Jurkat, Clone E6-1 (cell line): ENCODE results near the gene MGAT4C.

ENCODE experiments used
- DNase-seq: peaks from one replicate; pipeline ENCODE4 v3.0.0-alpha.2; 2011; ENCODE audit warnings: low read depth, low spot score
- H3K4me3 ChIP-seq: 2 replicates; pipeline ENCODE4 v1.5.1; 2011; ENCODE audit warnings: mild to moderate bottlenecking, low read length, control low read depth, moderate library complexity

Gene MGAT4C

DNA sequence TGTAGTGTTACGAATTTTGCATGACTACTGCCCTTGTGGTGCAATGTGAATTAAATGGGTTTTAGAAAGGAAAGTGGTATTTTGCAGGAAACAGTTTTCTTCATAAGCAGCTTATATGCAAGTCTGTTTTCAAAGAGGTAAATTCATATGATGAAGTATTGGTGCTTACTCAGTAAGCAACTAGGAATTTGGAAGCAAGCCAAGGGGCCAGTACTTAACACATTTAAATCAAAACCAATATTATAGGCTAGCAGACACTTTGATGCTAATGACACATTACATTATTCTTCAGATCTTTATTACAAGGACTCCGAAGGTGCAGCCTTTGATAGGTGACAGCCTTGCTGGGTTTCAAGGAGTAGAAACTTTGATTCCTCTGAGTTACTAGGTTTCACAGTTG lies 23.1 kb downstream of the MGAT4C start:
- no peak overlapping the region for H3K4me3 ChIP-seq
- DNase-seq = no peak

DNA sequence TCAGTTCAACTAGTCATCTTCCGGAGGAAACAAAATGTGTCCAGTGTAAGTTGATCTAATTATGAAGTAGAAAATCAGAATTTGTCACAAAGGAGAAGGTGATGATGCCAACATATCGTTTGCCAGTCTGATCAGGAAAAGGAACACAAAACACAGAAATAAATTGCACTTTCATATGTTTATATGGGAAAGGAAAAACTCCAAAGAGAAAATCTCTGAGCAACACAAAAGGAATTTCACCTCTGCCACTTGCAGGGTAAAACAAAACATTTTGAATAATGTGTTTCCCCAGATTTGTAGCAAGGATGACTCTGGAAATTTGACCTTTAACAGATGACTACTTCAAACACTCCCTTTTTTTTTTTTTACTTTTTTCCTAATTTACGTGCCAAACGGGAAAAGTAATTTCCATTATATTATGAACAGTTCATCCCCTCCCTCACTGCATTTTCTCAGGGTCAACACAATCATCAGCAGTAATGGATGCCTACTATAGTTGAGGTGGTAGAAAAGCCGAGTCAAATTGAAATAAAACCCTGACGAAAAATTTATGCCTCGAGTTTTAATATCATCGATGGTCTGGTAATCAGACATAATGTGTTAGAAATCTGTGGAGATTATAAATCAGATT lies 25.6 kb downstream of the MGAT4C start:
- H3K4me3 ChIP-seq = no peak overlapping the region

DNA sequence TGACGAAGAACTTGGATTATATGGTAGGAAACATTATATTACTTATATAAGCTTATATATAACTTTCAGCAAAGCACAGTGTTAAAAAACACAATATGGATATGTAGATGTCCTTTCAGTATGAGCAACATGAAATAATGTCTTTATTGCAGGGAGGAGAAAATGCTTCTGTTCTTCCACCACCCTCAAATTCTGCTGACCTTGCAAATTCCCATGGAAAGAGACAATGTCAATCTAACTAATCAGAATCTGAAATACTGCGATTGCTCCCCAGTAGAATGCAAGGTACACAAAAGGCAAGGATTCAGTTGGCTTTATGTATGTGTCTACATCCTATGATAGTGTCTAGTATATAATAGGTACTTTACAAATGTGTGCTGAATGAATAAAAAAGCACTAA lies 26.4 kb downstream of the MGAT4C start:
- no peak overlapping the region for H3K4me3 ChIP-seq
- DNase-seq = no peak

More for the DNA sequence above, 25.6 kb downstream of the MGAT4C start:
- no peak for DNase-seq

DNA sequence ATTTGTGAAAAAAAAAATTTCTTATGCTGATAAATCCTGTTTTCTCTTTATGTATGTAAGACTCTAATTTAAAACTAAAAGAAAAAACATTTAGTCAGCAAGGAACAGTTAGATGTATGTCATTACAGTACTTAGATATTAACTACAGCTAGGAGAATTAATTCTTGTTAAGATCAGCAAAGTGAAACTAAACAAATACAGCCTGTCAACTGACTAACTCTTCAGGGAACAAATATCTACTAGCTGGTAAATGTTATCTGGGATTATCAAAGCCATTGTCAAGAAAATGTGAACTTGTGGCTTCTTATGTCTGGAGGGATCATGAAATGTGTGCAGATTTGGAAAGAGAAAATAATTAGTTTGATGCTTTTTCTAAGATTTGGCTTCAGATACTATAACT lies 27.5 kb downstream of the MGAT4C start:
- no peak overlapping the region for H3K4me3 ChIP-seq
- DNase-seq = no peak

DNA sequence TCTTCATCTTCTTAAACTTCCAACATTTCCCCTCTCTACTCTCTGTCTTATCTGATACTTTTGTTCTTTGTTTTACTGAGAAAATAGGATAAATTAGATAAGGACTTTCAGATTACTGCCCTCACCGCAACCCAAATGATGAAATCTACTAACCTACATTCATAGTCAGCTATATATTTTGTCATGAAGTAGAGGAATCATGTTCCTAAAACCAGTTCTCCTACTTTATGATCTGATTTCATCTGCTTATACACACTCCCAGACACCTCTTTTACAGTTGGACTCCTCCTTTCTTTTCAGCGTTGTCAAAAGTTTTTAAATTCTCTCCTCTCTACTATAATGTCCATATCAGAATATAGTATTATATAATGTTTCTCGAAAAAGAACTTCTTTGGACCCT lies 29.7 kb downstream of the MGAT4C start:
- no peak overlapping the region for H3K4me3 ChIP-seq
- no peak for DNase-seq

DNA sequence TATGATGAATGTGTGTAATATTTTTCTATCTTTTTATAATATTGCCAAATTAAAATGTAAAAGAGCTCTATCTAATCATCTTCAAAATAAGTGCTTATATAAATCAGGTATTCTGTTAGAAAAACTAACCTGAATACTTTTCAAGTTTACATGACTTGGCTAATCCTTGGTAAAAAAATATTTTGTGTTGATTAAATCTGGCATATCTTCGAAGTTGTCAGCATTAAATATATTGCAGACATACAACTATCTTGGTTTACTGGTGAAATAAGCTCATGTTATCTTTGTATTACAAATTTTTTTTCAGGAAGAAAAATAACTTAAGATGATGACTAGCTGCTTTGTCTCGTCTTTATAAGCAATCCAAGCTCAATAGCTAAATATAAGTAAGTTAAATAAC lies 39.6 kb downstream of the MGAT4C start:
- no peak overlapping the region for H3K4me3 ChIP-seq
- DNase-seq = no peak

DNA sequence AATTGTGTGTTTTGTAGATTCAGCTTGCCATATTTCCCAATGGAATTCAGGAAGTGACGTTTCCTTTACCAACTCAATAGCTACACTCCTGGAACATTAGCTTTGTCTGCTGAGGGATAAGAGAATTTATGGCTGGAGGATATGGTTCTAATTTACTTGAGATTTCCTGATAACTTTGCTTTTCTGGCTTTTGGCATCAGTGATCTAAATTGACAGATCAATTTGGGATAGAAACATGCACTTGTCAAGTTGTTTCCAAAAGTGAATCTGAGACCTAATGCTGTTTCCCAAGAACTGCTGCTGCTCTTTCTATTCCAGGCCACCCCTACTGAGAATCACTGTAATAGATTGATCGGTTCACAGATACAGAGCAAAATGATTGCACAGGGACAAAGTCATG lies 43.2 kb downstream of the MGAT4C start:
- no peak for DNase-seq
- no peak overlapping the region for H3K4me3 ChIP-seq

DNA sequence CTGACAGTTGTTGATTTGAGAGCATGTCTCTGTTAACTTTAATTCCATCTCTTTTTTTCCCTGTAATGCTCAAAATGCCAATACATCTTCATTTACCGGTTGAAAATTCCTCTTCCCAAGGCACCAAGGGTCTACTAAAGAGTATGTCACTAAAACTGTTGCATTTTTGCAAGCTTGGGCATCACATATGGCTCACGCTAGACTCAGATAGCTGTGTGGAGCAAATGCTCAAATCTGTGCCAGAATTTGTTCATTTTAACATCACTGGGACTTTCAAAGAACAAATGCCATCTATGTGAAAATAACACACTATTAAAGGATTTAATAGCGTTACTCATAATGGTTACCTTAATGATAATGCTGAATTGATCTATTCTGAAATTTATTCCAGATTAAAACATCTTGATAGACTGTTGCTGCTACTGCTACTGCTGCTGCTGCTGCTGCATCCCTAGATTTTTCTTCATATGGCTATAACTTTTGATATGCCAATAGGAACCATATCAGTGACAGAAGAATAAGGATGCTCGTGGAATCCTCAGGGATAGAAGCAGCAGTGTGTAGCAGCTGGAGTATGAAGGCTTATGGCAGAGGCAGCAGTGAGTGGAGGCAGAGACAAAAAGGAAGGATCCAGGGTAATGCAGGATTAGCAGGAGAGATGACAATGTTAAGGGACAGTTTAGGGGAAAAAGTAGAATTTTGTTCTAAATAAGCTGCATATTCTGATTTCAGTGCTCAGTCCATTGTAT lies 57.3 kb downstream of the MGAT4C start:
- DNase-seq = no peak
- H3K4me3 ChIP-seq = no peak overlapping the region

DNA sequence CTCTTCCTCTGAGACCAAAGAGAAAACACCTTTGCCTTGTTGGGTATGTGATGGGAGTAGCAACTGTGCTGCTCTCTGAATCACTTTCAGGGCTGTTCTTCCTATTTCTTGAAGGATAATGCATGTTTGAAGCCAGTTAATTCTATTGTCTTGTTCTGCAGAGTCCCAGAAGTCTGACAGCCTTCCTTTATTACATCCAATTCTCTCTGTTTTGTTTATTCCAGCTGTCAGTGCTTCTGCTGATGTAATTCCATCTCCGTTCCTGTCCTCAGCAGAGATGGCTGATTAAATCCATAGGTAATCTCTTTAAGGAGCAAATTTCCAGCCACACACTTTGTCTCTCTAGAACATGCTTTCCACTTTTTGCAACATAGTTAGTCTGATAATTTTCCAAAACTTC lies 59.7 kb downstream of the MGAT4C start:
- H3K4me3 ChIP-seq = no peak overlapping the region
- DNase-seq = no peak

DNA sequence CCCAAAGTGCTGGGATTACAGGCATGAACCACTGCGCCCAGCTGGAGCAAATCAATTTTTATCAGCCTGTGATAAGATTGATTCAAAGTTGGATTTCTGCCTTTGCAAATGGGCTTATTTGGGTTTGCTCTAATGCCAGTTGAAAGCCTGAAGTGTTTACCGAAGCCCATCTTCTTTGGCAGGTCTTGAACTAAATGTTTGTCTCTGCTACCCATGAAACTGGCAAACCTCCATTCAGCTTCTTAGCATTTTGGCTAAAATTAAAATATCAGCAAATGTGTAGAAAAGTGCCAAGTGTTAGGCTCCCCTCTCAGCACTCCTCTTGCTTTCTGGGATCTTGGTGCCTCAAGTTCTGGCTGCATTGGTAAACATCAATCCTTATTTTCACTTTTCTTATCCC lies 61.5 kb downstream of the MGAT4C start:
- no peak overlapping the region for H3K4me3 ChIP-seq
- no peak for DNase-seq

DNA sequence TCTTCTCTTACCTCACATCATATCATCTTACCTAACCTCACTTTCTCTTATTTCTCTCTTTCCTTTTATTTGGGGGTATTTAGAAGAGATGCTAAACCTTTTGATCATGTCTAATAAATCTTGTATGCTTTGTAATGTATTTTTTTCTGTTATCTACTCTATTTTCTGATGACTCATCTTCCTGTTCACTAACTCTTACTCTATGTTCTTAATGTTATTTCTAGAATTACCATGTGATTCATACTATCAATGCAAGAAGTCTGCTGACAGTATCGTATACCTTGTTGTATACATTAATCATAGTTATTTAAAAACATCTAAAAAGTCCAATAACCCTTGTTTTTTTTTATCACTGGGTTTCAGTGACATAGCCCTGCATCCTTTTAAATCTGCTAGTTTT lies 62.3 kb downstream of the MGAT4C start:
- H3K4me3 ChIP-seq = no peak overlapping the region
- no peak for DNase-seq

DNA sequence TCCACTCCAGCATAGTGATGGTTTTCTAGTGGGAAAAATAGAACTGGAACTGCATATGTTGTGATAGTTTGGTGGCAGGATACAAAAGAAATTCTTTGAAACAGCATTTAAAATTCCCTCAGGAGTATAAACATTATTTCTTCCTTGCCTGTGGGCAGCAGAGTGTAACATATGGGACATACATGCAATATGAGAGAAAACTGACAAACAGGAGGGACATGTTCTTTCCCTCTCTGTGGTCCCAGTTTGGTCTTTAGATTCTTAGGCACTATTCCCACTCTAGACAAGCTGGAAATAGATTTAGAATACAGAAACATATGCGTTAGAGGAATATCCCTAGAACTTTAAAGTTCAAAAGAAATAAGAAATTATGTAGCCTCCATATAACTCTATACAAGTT lies 68.0 kb downstream of the MGAT4C start:
- no peak for DNase-seq
- no peak overlapping the region for H3K4me3 ChIP-seq

DNA sequence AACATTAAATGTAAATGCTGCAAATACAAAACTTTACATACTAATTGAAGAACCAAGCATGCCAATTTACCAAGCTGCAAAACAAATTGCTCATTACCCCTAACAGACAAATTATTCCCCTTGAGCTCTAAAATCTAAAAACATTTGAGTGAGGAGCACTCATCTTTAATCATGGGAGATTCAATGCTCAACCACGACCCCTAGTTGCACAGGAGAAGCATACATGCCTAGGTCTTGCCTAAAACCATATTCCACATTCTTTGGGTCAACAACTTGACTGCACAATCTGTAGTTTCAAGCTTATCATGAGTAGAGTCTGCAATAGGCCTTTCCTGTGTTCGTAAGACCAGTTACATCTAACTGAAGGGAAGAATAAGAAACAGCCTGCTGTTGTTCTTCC lies 69.7 kb downstream of the MGAT4C start:
- peak; percentile 14 for DNase-seq
- no peak overlapping the region for H3K4me3 ChIP-seq

DNA sequence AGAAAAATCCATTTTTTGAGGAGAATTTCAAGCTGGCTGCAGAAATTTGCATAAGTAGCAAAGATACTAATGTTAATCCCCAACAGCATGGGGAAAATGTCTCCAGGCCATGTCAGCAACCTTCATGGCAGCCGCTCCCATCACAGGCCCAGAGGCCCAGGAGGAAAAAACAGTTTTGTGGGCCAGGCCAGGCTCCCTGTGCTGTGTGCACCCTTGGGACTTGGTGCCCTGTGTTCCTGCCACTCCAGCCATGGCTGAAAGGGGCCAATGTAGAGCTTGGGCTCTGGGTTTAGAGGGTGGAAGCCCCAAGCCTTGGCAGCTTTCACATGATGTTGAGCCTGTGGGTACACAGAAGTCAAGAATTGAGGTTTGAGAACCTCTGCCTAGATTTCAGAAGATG lies 76.3 kb downstream of the MGAT4C start:
- no peak for DNase-seq
- no peak overlapping the region for H3K4me3 ChIP-seq

DNA sequence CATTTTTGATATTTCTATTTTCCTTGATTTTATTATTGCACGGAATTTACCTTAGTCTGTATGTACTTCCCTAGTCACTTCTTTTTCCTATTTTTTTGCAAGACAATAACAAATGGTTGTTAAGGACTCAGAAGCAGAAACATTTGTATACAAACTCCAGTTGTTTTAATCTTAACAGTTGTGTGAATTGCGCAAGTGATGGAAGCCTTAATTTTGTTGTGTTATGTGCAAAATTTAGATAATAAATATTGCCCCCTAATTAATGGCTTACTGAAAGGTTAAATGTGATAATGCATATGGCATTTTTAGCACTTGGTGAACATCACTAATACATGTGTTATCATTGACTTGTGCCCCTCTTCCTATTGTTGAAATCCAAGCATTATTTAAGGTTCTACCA lies 82.0 kb downstream of the MGAT4C start:
- no peak overlapping the region for H3K4me3 ChIP-seq
- no peak for DNase-seq

DNA sequence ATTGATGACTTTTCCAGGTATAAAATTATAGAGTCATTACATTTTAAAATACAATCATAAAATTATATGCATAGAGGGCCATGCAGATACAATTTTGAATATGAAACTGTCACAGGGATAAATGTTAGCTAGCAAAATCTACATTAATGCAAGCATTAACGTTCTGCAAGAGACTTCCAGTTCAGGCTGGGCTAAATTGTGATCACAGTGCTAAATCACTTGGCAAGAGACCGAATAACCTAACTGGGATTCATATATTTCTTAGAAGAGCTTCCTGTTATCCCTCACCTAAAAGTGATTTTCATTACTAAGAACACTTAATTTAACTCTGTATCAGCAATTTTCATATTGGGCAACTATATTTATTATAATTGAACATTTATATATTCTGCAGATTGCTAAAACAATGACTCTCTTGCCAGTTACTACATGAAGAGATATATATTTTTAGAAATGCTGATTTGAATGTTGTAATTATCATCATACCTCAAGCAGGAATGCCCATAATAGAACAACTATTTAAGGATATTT lies 83.2 kb downstream of the MGAT4C start:
- DNase-seq = no peak
- H3K4me3 ChIP-seq = no peak overlapping the region

DNA sequence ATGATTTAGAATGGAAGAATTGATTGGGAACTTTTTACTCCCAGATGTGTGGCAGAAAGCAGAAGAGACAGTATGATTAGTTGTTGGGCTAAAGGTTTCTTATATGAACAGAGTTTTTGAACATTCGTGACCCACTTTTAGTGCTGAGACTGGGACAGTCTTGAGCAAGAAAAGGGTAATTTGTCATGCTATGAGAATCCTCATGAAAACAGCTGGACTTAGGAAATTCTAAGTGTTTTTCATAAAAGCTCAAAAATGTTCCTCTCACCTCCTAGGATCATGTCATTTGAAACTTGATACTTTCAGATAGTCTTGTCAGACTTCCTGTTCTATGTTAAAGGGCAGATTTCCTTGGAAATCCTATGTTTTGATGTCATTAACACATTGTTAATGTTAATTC lies 86.1 kb downstream of the MGAT4C start:
- no peak for DNase-seq
- no peak overlapping the region for H3K4me3 ChIP-seq

DNA sequence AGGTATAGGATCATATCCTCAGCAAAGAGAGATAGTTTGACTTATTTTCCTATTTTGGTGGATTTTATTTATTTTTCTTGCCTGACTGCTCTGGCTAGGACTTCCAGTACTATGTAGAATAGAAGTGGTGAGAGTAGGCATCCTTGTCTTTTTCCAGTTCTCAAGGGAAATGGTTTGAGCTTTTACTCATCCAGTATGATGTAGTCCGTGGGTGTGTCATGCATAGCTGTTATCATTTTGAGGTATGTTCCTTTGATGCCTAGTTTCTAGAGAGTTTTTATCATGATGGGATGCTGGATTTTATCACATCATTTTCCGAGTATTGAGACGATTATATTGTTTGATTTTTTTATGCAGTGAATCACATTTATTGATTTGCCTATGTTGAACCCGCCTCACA lies 97.2 kb downstream of the MGAT4C start:
- H3K4me3 ChIP-seq = no peak overlapping the region
- DNase-seq = no peak

DNA sequence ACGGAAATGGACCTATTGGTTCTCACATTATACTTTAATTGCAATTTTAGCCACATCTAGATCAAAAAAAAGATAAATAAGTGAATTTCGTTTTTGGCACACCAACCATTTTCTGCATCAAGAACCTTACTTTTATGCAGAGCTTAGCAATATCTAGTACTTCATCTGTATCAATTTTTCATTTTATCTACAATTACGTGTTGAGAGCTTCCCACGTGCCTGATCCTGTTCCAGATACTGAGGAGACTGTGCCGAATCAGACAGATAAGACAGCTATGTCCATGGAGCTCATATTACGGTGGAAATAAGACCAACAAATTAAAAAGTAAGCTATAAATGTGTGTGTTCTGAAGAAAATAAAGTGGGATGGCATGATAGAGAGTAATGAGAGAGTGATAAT lies 101.6 kb downstream of the MGAT4C start:
- no peak overlapping the region for H3K4me3 ChIP-seq
- DNase-seq = no peak

DNA sequence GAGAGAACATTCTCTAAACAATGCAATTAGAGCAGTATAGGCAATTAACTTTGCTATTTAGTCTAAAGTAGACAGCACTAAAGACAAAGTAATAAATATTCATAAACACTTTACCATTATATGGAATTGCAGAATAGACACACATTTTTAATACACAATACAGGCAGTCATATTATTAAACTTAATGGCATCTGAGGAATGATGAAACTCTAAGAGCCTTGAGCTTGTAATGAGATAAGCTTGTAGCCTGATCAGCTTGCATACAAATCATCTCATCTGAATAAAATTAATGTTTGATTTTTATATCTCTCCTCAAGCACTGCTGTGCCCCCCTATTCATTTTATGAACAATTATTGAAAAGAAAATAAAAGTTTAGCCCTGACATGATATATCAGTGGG lies 107.6 kb downstream of the MGAT4C start:
- H3K4me3 ChIP-seq = no peak overlapping the region
- no peak for DNase-seq

DNA sequence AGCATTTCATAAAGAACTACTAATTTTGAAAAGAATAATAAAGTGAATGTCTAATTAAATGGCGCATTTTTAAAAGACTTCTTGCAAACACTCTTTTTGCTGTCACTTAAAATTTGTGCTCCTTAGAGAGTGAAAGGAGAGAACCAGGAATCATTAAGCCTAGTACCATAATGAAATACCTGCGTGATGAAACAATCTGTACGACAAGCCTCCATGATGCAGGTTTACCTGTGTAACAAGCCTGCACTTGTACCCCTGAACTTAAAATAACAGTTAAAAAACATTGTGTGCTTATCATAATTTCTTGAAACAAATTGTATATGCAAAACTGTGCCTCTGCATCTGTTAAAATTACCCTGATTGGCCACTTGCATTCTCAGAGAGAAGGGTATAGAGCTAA lies 108.1 kb downstream of the MGAT4C start:
- H3K4me3 ChIP-seq = no peak overlapping the region
- no peak for DNase-seq
